Karpas-422 (cell line): ENCODE results near the gene RAB30. TPM values are rescaled to one million over a fixed set of nuclear protein-coding genes. Genes with fewer than 3 reads are reported as not detected.
"Not testable (repeated sequence)": the region's sequence is repeated elsewhere in the genome, so short reads cannot be mapped to it uniquely, and the experiment has no call there.

Experiments
- DNase-seq: peaks from one replicate; pipeline ENCODE4 v3.0.0-alpha.2; 2015
- H2AFZ ChIP-seq: fragments of 200-600 bp; sonication (generic); 2 replicates; pipeline ENCODE4 v1.6.1; 2014; ENCODE audit warnings: antibody characterized with exemption, low read length, mixed read lengths
- H3K27ac ChIP-seq: fragments of 200-600 bp; sonication (generic); 2 replicates; pipeline ENCODE4 v1.5.1; 2014; ENCODE audit warnings: mild to moderate bottlenecking, low read length, moderate library complexity
- H3K27me3 ChIP-seq: fragments of 200-600 bp; sonication (generic); 2 replicates; pipeline ENCODE4 v1.6.1; 2014; ENCODE audit warnings: low read length, mixed read lengths
- H3K36me3 ChIP-seq: fragments of 200-600 bp; sonication (generic); 2 replicates; pipeline ENCODE4 v1.6.1; 2014; ENCODE audit warnings: low read length, mixed read lengths; ENCODE audit not compliant: insufficient read depth
- H3K4me1 ChIP-seq: fragments of 200-600 bp; sonication (generic); 2 replicates; pipeline ENCODE4 v1.6.1; 2014; ENCODE audit warnings: mild to moderate bottlenecking, low read length, mixed read lengths
- H3K4me2 ChIP-seq: fragments of 200-600 bp; sonication (generic); 2 replicates; pipeline ENCODE4 v1.6.1; 2014; ENCODE audit warnings: low read length, low read depth, mild to moderate bottlenecking; ENCODE audit not compliant: poor library complexity, severe bottlenecking
- H3K4me3 ChIP-seq: fragments of 200-600 bp; sonication (generic); 2 replicates; pipeline ENCODE4 v1.5.1; 2014; ENCODE audit warnings: mild to moderate bottlenecking, antibody characterized with exemption, low read length, mixed read lengths
- H3K79me2 ChIP-seq: fragments of 200-600 bp; sonication (generic); 2 replicates; pipeline ENCODE4 v1.6.1; 2014; ENCODE audit warnings: mild to moderate bottlenecking, low read length, mixed read lengths
- H3K9ac ChIP-seq: fragments of 200-600 bp; sonication (generic); 2 replicates; pipeline ENCODE4 v1.6.0; 2014; ENCODE audit warnings: low read length
- H3K9me2 ChIP-seq: fragments of 200-600 bp; sonication (generic), shearing (Covaris generic); replicated peaks from 2 replicates; pipeline ENCODE4 v1.6.0; 2014; ENCODE audit warnings: mild to moderate bottlenecking, low read length, moderate library complexity; ENCODE audit not compliant: insufficient read depth
- H3K9me3 ChIP-seq: fragments of 300-700, 200-600 bp; sonication (generic); 2 replicates; pipeline ENCODE4 v1.6.1; 2014; ENCODE audit warnings: low read length, mixed read lengths
- H4K20me1 ChIP-seq: fragments of 200-600 bp; sonication (generic); 2 replicates; pipeline ENCODE4 v1.6.1; 2014; ENCODE audit warnings: mild to moderate bottlenecking, antibody characterized with exemption, low read length, low read depth; ENCODE audit not compliant: insufficient read depth
- total RNA-seq: library from RNA; depleted of rRNA; stranded (reverse); fragments of >200 nt; shearing (Covaris generic); gene quantifications from 2 replicates; pipeline ENCODE4 v1.2.3, GENCODE V29; 2014; ENCODE audit warnings: low replicate concordance

Gene RAB30
- total RNA-seq, 1 experiment from 2014 or later, result 66.5 TPM

DNA sequence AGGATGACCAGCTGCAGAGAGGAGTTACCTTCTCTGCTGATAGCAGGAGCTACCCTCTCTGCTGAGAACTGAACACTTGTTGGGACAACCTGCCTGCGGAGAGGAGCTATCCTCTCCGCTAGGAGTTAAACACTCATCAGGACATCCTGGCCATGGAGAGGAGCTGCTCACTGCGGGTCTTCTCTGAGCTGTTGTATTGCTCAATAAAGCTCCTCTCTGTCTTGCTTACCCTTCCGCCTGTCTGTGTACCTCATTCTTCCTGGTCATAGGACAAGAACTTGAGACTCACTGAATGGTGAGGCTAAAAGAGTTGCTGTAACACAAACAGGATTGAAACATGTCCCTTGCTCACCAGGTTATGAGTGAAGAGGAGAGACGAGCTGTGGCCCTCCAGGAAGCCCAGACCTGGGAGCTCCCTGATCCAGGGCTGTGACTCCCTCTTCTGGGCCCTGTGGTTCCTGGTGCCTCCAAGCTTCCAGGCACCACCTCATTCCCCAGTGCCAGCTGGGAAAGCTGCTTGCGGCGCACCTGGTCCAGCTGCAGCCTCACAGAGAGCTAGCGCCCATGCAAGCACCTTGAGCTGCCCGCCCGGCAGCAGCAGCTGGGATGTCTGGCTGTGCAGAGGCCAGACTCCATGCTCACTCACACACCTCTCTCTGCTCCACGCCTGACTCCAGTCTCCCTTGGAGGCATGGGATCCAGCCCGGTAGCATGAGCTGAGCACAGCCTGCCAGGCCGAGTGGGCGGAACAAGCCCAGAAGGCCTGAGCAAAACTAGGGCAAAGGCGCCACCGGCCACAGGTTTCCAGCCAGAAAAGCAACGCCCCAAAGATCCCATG lies 50.5 kb downstream of the RAB30 start:
- Histone ChIP-seq H3K4me2 (peak overlapping the region; percentile 3), H3K27ac (peak overlapping the region; percentile 91), H3K9me3 (no peaks in the 10 kb centered on the region), H4K20me1 (no peaks in the 10 kb centered on the region), H3K4me1 (peaks cover 94% of the 10 kb centered on the region), H3K9me2 (no peaks in the 10 kb centered on the region), H3K79me2 (peaks cover 100% of the 10 kb centered on the region), H3K27me3 (no peaks in the 10 kb centered on the region), H3K36me3 (peaks cover 18% of the 10 kb centered on the region), H3K4me3 (no peak overlapping the region; the same call in 1 of the 2 replicates), H3K9ac (no peak overlapping the region), H2AFZ (no peak overlapping the region)
- DNase-seq, result no peak

DNA sequence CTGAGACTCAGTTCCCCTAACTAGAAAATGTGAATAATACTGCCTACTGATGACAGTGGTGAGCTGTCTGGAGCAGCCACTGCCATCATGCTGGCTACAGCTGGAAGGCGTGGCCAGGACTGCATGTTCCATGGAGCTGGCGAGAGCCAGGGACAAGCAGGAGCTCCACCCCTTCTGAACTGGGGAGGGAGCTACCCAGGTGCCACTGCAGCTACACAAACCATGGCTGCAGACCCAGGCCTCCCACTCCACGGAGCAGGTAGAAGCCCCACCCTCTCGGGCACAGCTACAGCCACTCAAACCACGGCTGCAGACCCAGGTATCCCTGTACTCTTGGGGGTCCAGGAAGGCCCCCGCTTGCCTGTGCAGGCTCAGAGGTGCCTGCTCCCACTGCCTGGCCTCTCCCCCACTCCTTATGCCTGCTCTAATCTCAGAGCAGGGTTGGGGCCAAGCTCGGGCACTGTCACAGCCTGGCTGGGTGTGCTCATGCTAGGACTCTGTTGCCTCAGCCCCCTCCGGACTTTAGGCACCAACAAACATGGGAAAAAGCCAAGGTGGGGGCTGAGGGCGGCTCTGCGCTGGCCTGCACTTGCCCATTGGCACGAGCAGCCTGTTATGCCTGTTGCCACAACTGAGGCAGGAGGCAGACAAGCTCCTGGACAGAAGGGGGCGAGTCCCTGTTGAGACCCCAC lies 51.7 kb downstream of the RAB30 start:
- peaks cover 16% of the 10 kb centered on the region; the same call in 1 of the 2 replicates for H3K36me3 ChIP-seq
- no peaks in the 10 kb centered on the region for H3K9me2 ChIP-seq
- no peaks in the 10 kb centered on the region for H3K9me3 ChIP-seq
- peak overlapping the region; percentile 91 for H3K27ac ChIP-seq
- peak overlapping the region; percentile 26; the same call in 1 of the 2 replicates for H3K9ac ChIP-seq
- no peak overlapping the region for H2AFZ ChIP-seq
- no peaks in the 10 kb centered on the region for H4K20me1 ChIP-seq
- H3K79me2 ChIP-seq, result peaks cover 100% of the 10 kb centered on the region
- peaks cover 94% of the 10 kb centered on the region for H3K4me1 ChIP-seq
- no peaks in the 10 kb centered on the region for H3K27me3 ChIP-seq
- no peak overlapping the region; the same call in 1 of the 2 replicates for H3K4me3 ChIP-seq
- H3K4me2 ChIP-seq, result peak overlapping the region; percentile 3
- DNase-seq, result no peak

DNA sequence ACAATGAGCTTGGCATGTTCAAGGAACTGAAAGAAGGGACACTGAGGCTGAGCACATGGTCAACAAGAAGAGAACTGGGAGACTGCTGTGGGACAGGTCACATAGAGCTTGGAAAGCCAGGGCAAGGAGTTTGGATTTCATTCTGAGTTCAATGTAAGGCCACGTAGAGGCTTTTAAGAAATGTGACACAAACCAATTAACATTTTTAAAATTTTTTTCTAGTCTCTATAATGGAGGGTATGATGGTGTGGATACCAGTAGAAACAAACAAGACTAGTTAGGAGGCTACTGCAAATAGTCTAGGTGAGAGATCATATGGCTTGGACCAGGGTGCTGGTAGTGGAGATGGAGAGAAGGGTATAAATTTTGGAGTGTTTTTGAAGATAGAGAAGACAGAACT lies 56.7 kb downstream of the RAB30 start:
- no peak overlapping the region for H3K4me2 ChIP-seq
- no peaks in the 10 kb centered on the region for H3K9me2 ChIP-seq
- peaks cover 13% of the 10 kb centered on the region; the same call in 1 of the 2 replicates for H3K36me3 ChIP-seq
- no peak overlapping the region for H3K4me3 ChIP-seq
- no peaks in the 10 kb centered on the region for H3K27me3 ChIP-seq
- peak overlapping the region; percentile 91 for H3K27ac ChIP-seq
- H4K20me1 ChIP-seq, result no peaks in the 10 kb centered on the region
- H3K9ac ChIP-seq, result no peak overlapping the region
- no peaks in the 10 kb centered on the region for H3K9me3 ChIP-seq
- H3K4me1 ChIP-seq, result peaks cover 93% of the 10 kb centered on the region
- peaks cover 99% of the 10 kb centered on the region for H3K79me2 ChIP-seq
- no peak for DNase-seq
- no peak overlapping the region for H2AFZ ChIP-seq

DNA sequence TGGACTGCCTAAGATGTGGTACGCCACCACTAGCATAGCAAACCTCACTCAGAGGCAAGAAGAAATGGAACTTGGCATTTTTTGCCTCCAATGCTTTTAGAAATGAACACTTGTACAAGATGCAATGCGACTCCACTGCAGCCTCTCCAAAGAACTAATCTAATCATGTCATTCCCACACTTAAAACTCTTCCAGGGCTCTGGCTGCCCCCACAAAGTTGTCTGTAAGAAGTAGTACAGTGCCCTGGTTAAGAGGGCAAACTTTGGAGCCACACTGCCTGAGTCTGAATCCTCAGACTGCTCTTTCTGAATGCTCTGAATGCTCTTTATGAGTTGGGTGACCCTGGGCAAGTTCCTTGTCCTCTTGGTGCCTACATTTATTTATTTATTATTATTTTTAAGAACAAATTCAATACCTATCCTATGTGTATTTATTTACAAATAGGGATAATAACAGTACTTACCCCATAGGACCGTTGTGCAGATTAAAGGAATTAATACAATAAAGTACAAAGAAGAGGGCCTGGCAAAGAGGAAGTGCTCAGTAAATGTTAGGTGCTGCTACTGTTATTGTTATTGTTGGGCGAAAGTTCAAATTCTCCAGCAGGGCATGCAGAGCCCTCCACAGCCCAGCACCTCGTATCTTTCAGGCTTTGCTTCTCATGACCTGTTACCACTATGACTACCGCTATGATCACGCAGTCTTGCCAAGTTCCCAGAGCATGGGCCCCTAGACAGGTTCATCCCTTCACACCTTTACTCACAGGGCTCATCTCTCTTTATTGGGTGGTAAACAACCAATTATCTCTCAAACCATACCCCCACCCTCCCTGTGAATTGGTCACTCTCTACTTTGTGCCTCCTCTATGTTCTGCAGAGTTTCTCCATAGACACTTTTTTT lies 59.3 kb downstream of the RAB30 start:
- Histone ChIP-seq H3K27me3 (no peaks in the 10 kb centered on the region), H3K4me1 (peaks cover 93% of the 10 kb centered on the region), H3K27ac (peak overlapping the region; percentile 47), H3K9ac (no peak overlapping the region), H4K20me1 (no peaks in the 10 kb centered on the region), H3K36me3 (peaks cover 17% of the 10 kb centered on the region; the same call in 1 of the 2 replicates), H3K79me2 (peaks cover 99% of the 10 kb centered on the region), H3K9me3 (no peaks in the 10 kb centered on the region), H3K4me2 (no peak overlapping the region), H3K9me2 (no peaks in the 10 kb centered on the region), H2AFZ (no peak overlapping the region), H3K4me3 (no peak overlapping the region)
- DNase-seq, result no peak

DNA sequence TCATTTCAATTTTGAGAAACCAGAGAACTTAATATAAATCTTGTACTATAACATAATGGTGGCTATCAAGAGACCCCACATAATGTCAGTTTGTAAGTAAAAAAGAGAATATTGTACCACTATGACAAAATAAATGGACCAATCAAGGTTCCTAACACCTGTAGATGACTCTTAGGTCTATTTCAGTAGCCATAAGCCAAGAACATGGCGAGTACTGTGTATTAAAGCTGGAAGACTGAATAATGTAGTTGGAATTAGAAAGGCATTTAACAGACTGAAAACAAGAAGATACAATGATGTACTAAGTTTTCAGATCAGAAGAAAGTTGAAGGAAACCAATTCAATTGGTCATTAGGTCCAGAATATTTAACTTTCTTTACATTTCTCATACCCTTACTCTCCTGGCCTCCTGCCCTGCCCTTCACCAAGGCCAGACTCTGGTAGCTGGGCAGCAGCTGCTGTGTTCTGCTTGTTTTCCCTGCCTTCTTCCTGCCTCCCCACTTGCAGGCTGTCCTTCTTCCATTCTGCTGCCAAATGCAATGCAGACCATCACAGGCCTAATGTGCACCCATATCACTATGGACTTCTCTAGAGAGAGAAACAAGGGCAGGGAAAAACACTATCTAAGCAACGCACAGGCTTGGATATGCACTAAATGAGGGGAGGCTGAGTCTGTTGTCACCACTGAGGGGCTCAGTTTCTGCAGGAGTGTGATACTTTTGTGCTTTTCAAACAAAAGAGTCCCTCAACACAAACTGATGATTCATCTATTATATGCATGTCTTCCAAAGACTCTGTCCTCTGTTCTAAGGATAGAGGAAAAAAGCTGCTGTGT lies 60.1 kb downstream of the RAB30 start:
- Histone ChIP-seq H3K9me2 (no peaks in the 10 kb centered on the region), H3K4me1 (peaks cover 95% of the 10 kb centered on the region), H3K4me2 (no peak overlapping the region), H3K4me3 (no peak overlapping the region), H3K27ac (peak overlapping the region; percentile 47), H3K36me3 (peaks cover 15% of the 10 kb centered on the region; the same call in 1 of the 2 replicates), H3K9me3 (no peaks in the 10 kb centered on the region), H4K20me1 (no peaks in the 10 kb centered on the region; the same call in 1 of the 2 replicates), H3K79me2 (peaks cover 99% of the 10 kb centered on the region), H2AFZ (no peak overlapping the region), H3K27me3 (no peaks in the 10 kb centered on the region), H3K9ac (no peak overlapping the region)
- DNase-seq, result no peak

DNA sequence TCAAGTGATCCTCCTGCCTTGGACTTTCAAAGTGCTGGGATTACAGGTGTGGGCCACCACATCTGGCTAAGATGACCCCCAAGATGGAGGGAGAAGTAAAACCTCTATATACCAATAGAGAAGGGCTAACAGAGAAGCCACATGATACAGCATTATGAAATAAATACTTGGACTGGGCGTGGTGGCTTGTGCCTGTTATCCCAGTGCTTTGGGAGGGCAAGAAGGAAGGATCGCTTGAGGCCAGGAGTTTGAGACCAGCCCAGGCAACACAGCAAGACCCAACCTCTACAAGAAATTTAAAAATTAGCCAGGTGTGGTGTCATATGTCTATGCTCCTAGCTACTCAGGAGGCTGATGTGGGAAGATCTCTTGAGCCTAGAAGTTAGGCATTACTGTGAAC lies 61.7 kb downstream of the RAB30 start:
- Histone ChIP-seq H3K79me2 (peaks cover 99% of the 10 kb centered on the region), H3K27me3 (no peaks in the 10 kb centered on the region), H3K27ac (peak overlapping the region; percentile 47), H3K4me1 (peaks cover 90% of the 10 kb centered on the region), H3K9me2 (no peaks in the 10 kb centered on the region), H3K36me3 (peaks cover 20% of the 10 kb centered on the region), H3K4me3 (no peak overlapping the region), H3K9me3 (no peaks in the 10 kb centered on the region), H3K9ac (no peak overlapping the region), H2AFZ (no peak overlapping the region), H3K4me2 (no peak overlapping the region), H4K20me1 (peaks cover 4% of the 10 kb centered on the region; the same call in 1 of the 2 replicates)
- no peak for DNase-seq

DNA sequence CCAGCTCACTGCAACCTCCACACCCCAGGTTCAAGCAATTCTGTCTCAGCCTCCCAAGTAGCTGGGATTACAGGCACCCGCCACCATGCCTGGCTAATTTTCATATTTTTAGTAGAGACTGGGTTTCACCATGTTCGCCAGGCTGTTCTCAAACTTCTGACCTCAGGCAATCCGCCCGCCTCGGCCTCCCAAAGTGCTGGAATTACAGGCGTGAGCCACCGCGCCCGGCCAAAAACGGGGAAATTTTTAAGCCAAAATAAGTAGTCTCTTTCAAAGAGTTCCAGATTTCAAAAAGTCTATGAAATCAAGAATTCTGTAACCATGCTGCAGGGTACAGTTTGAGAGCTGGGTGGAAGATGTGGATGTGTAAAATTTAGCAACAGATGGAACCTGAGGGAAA lies 62.6 kb downstream of the RAB30 start:
- Histone ChIP-seq H3K27ac (peak overlapping the region; percentile 85), H3K36me3 (peaks cover 20% of the 10 kb centered on the region), H3K4me1 (peaks cover 90% of the 10 kb centered on the region), H3K79me2 (peaks cover 99% of the 10 kb centered on the region), H3K9ac (peak overlapping the region; percentile 57; the same call in 1 of the 2 replicates), H3K4me2 (peak overlapping the region; percentile 56)
- H3K9me2 ChIP-seq, H2AFZ ChIP-seq, DNase-seq, H3K27me3 ChIP-seq, H4K20me1 ChIP-seq, H3K9me3 ChIP-seq, H3K4me3 ChIP-seq: not testable (repeated sequence)
